Testis (tissue), 2 donors: ENCODE measurements around the gene VWA5B1.

ENCODE experiments used
- POLR2A ChIP-seq: fragments of 450-650 bp; IDR thresholded peaks from one replicate; pipeline ENCODE4 v1.6.1; 2017; ENCODE audit warnings: antibody characterized with exemption, mild to moderate bottlenecking, moderate library complexity
- TF ChIP-seq, protein P1 (sequence below), 3 experiments: fragments of 450-650 bp in 2 of 3; fragments of 200-600 bp in 1 of 3; sonication (generic) in 1 of 3; IDR thresholded peaks; one replicate each; pipeline ENCODE4 v1.5.1; 2016 to 2019; ENCODE audit warnings: antibody characterized with exemption in 3 of 3, mild to moderate bottlenecking in 2 of 3, moderate library complexity in 1 of 3

DNA sequence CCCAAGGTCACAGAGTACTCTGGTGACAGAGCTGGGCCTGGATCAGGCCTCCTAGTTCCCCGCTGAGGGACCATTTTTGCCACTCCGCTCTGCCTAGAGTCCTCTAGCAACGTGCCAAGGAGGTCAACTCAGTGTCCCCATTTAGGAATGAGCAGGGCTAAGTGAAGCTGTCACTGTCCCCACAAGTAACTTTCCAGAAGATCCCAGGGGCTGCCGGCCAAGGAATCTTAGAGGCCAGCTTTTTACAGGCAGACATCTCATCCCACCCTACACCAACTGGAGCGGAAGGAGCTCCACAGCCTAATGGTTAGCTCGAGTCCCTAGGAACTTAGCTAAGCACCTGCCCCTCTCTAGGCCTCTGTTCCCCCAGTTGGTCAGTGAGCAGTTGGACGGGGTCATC, 59.7 kb downstream of the VWA5B1 start:
- TF ChIP-seq POLR2A = no peak
- TF ChIP-seq, protein P1, sequence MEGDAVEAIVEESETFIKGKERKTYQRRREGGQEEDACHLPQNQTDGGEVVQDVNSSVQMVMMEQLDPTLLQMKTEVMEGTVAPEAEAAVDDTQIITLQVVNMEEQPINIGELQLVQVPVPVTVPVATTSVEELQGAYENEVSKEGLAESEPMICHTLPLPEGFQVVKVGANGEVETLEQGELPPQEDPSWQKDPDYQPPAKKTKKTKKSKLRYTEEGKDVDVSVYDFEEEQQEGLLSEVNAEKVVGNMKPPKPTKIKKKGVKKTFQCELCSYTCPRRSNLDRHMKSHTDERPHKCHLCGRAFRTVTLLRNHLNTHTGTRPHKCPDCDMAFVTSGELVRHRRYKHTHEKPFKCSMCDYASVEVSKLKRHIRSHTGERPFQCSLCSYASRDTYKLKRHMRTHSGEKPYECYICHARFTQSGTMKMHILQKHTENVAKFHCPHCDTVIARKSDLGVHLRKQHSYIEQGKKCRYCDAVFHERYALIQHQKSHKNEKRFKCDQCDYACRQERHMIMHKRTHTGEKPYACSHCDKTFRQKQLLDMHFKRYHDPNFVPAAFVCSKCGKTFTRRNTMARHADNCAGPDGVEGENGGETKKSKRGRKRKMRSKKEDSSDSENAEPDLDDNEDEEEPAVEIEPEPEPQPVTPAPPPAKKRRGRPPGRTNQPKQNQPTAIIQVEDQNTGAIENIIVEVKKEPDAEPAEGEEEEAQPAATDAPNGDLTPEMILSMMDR (IDR thresholded peaks at IDR 0.05) = no peak
